T-cell (primary cell): ENCODE data around the gene CNTNAP2. TPM values are rescaled to one million over a fixed set of nuclear protein-coding genes. Genes with fewer than 3 reads are reported as not detected.

Source experiments
- ATAC-seq, 4 experiments: fragments of 200-7000 bp in 3 of 4; fragments of 150-1000 bp in 1 of 4; cut with Tn5 transposase; replicated peaks in 1 of 4; 1 replicate in 3 of 4; 2 replicates in 1 of 4; pipeline ENCODE4 v1.10.0; 2021; ENCODE audit warnings: moderate library complexity in 3 of 4, mild to moderate bottlenecking in 2 of 4, moderate number of reproducible peaks in 1 of 4
- CTCF ChIA-PET, 2 donors: fragments of 300-600 bp; sonication (Branson Sonifier 250); formaldehyde crosslinking; loops; one replicate each; lab custom pipeline; 2022; ENCODE audit warnings: antibody characterized with exemption in 2 of 2; lab: Charles Lee
- POLR2A ChIA-PET, 2 donors: fragments of 300-600 bp; sonication (Branson Sonifier 250); formaldehyde crosslinking; loops; one replicate each; lab custom pipeline; 2022; ENCODE audit warnings: antibody characterized with exemption in 2 of 2; lab: Charles Lee
- DNase-seq, 35 experiments: peaks; one replicate each; pipeline versions ENCODE4 v3.0.0 to v3.0.0-alpha.2; 2013 to 2023
- H3K27ac ChIP-seq: one replicate; pipeline ENCODE4 v1.5.1; 2013; ENCODE audit warnings: low read length
- H3K27me3 ChIP-seq, 2 experiments: replicated peaks in 1 of 2; 1 replicate in 1 of 2; 2 replicates in 1 of 2; pipeline versions ENCODE4 v1.6.1 to v1.7.0; 2013; ENCODE audit warnings: low read length in 1 of 2, mixed read lengths in 1 of 2; ENCODE audit not compliant: control insufficient read depth in 2 of 2, insufficient read depth in 2 of 2; ENCODE audit errors: extremely low read depth in 1 of 2
- H3K36me3 ChIP-seq, 2 donors: 1 replicate in 1 of 2; 2 replicates in 1 of 2; pipeline versions ENCODE4 v1.6.1 to v1.7.0; 2013; ENCODE audit warnings: low read length in 1 of 2; ENCODE audit not compliant: control insufficient read depth in 2 of 2, insufficient read depth in 1 of 2; ENCODE audit errors: extremely low read depth in 1 of 2
- H3K4me1 ChIP-seq, 2 experiments: 1 replicate in 1 of 2; 2 replicates in 1 of 2; pipeline versions ENCODE4 v1.6.1 to v1.7.0; 2013; ENCODE audit warnings: low read length in 2 of 2, mixed read lengths in 1 of 2; ENCODE audit not compliant: insufficient read depth in 2 of 2, control insufficient read depth in 1 of 2; ENCODE audit errors: extremely low read depth in 1 of 2
- H3K4me3 ChIP-seq, 2 donors: 1 replicate in 1 of 2; 2 replicates in 1 of 2; pipeline versions ENCODE4 v1.5.1 to v1.7.0; 2013; ENCODE audit warnings: mild to moderate bottlenecking in 2 of 2, low read length in 1 of 2, moderate library complexity in 1 of 2; ENCODE audit not compliant: control insufficient read depth in 1 of 2; ENCODE audit errors: extremely low read depth in 1 of 2
- H3K9me3 ChIP-seq: 2 replicates; pipeline ENCODE4 v1.7.0; 2013
- H3K27ac Mint-ChIP-seq, 2 donors: one replicate each; pipeline ENCODE4 v1.8.0; 2020 to 2021; ENCODE audit warnings: mild to moderate bottlenecking in 2 of 2, mixed read lengths in 2 of 2
- H3K27me3 Mint-ChIP-seq, 2 donors: one replicate each; pipeline ENCODE4 v1.8.0; 2021 to 2022; ENCODE audit warnings: mixed read lengths in 2 of 2
- H3K36me3 Mint-ChIP-seq: one replicate; pipeline ENCODE4 v1.8.0; 2021; ENCODE audit warnings: mixed read lengths
- H3K4me1 Mint-ChIP-seq, 3 donors: one replicate each; pipeline ENCODE4 v1.8.0; 2020 to 2022; ENCODE audit warnings: mixed read lengths in 3 of 3, mild to moderate bottlenecking in 1 of 3
- H3K4me3 Mint-ChIP-seq, 3 donors: one replicate each; pipeline ENCODE4 v1.8.0; 2020 to 2022; ENCODE audit warnings: mild to moderate bottlenecking in 3 of 3, mixed read lengths in 3 of 3, moderate library complexity in 3 of 3
- H3K9me3 Mint-ChIP-seq, 3 donors: one replicate each; pipeline ENCODE4 v1.8.0; 2020 to 2022; ENCODE audit warnings: mixed read lengths in 3 of 3
- WGBS: methylation state at CpG from one replicate; pipeline ENCODE4 v1.1.5; 2013; ENCODE audit warnings: missing lambda C conversion rate; ENCODE audit not compliant: insufficient coverage; 5-methylcytosine and 5-hydroxymethylcytosine counted together
- total RNA-seq, 35 experiments: library from RNA in 6 of 35; stranded (reverse) in 6 of 35; fragments of 120-200 nt in 1 of 35; gene quantifications; one replicate each; pipeline versions ENCODE4 v1.2.1 to v1.2.4 and lab custom pipeline; 2013 to 2026

Gene CNTNAP2
- total RNA-seq, 5 donors from 2014 or later (not counting 1 experiment from before 2014, with no cell fraction given) = 0.15 to 0.72 (median 0.21) TPM

- Histone ChIP-seq H3K4me3 (no peak overlapping the region), H3K4me1 (no peaks in the 10 kb centered on the region), H3K36me3 (no peaks in the 10 kb centered on the region), H3K27ac (no peak overlapping the region), H3K9me3 (no peaks in the 10 kb centered on the region), H3K27me3 (no peaks in the 10 kb centered on the region)
- no peak for DNase-seq
- H3K27ac Mint-ChIP-seq = no peak overlapping the region
- H3K36me3 Mint-ChIP-seq = no peaks in the 10 kb centered on the region
- no peak for ATAC-seq
- no peak overlapping the region for H3K4me3 Mint-ChIP-seq
- CTCF ChIA-PET = interaction anchor here in 1 of 2 donors (0.6 kb wide), 1 partner anchor 23 kb away, joined by 3 read pairs; no protein-coding TSS in a partner anchor
- WGBS = 100% methylated on average over 1 of the region's 5 CpGs
- H3K9me3 Mint-ChIP-seq = peaks cover 4 to 22% (median 7%) of the 10 kb centered on the region in 3 donors
- no peaks in the 10 kb centered on the region for H3K4me1 Mint-ChIP-seq
- POLR2A ChIA-PET = no interaction called here
- H3K27me3 Mint-ChIP-seq = no peaks in the 10 kb centered on the region
Observed at GRCh38 chr7:146654048-146654447, 537.4 kb downstream of the CNTNAP2 start.

GRCh38 chr7:146655928-146656797 is 539.6 kb downstream of the CNTNAP2 start:
- Histone ChIP-seq H3K27ac (no peak overlapping the region), H3K36me3 (no peaks in the 10 kb centered on the region), H3K4me1 (no peaks in the 10 kb centered on the region), H3K9me3 (no peaks in the 10 kb centered on the region), H3K27me3 (no peaks in the 10 kb centered on the region), H3K4me3 (no peak overlapping the region)
- 3% methylated on average over 4 of the region's 9 CpGs for WGBS
- no peaks in the 10 kb centered on the region for H3K27me3 Mint-ChIP-seq
- CTCF ChIA-PET = no interaction called here
- H3K9me3 Mint-ChIP-seq = peaks cover 4 to 20% (median 7%) of the 10 kb centered on the region in 3 donors
- DNase-seq = no peak
- H3K4me3 Mint-ChIP-seq = no peak overlapping the region
- no peak for ATAC-seq
- H3K27ac Mint-ChIP-seq = no peak overlapping the region
- POLR2A ChIA-PET = no interaction called here
- no peaks in the 10 kb centered on the region for H3K36me3 Mint-ChIP-seq
- H3K4me1 Mint-ChIP-seq = no peaks in the 10 kb centered on the region

GRCh38 chr7:146656988-146657387 is 540.4 kb downstream of the CNTNAP2 start:
- no peak for DNase-seq
- H3K27me3 ChIP-seq = no peaks in the 10 kb centered on the region
- Mint-ChIP-seq H3K27me3 (no peaks in the 10 kb centered on the region), H3K4me1 (no peaks in the 10 kb centered on the region), H3K4me3 (no peak overlapping the region), H3K9me3 (peaks cover 4 to 25% (median 7%) of the 10 kb centered on the region in 3 donors), H3K36me3 (no peaks in the 10 kb centered on the region), H3K27ac (no peak overlapping the region)
- no CpG with 5 or more reads among the region's 1 CpG for WGBS
- no peak overlapping the region for H3K27ac ChIP-seq
- CTCF ChIA-PET = no interaction called here
- no peak overlapping the region for H3K4me3 ChIP-seq
- no peaks in the 10 kb centered on the region for H3K9me3 ChIP-seq
- no peaks in the 10 kb centered on the region for H3K36me3 ChIP-seq
- POLR2A ChIA-PET = no interaction called here
- no peaks in the 10 kb centered on the region for H3K4me1 ChIP-seq
- no peak for ATAC-seq

GRCh38 chr7:146658604-146659003 is 542.0 kb downstream of the CNTNAP2 start:
- Mint-ChIP-seq H3K4me1 (no peaks in the 10 kb centered on the region), H3K36me3 (no peaks in the 10 kb centered on the region), H3K27ac (no peak overlapping the region), H3K9me3 (peaks cover 4 to 23% (median 8%) of the 10 kb centered on the region in 3 donors), H3K27me3 (no peaks in the 10 kb centered on the region), H3K4me3 (no peak overlapping the region)
- Histone ChIP-seq H3K27me3 (no peaks in the 10 kb centered on the region), H3K36me3 (no peaks in the 10 kb centered on the region), H3K9me3 (no peaks in the 10 kb centered on the region), H3K27ac (no peak overlapping the region), H3K4me3 (no peak overlapping the region), H3K4me1 (no peaks in the 10 kb centered on the region)
- POLR2A ChIA-PET = no interaction called here
- no peak for DNase-seq
- no peak for ATAC-seq
- WGBS = 92% methylated on average over 2 of the region's 4 CpGs
- CTCF ChIA-PET = no interaction called here

- H3K4me3 ChIP-seq = no peak overlapping the region
- WGBS = no CpG with 5 or more reads among the region's 3 CpGs
- DNase-seq (no peak), ATAC-seq (no peak)
- no peaks in the 10 kb centered on the region for H3K36me3 ChIP-seq
- H3K27ac ChIP-seq = no peak overlapping the region
- H3K4me1 Mint-ChIP-seq = no peaks in the 10 kb centered on the region
- H3K4me1 ChIP-seq = no peaks in the 10 kb centered on the region
- POLR2A ChIA-PET = no interaction called here
- H3K4me3 Mint-ChIP-seq = no peak overlapping the region
- peaks cover 4 to 17% (median 8%) of the 10 kb centered on the region in 3 donors for H3K9me3 Mint-ChIP-seq
- H3K27me3 ChIP-seq = no peaks in the 10 kb centered on the region
- no peaks in the 10 kb centered on the region for H3K27me3 Mint-ChIP-seq
- H3K36me3 Mint-ChIP-seq = no peaks in the 10 kb centered on the region
- no peak overlapping the region for H3K27ac Mint-ChIP-seq
- H3K9me3 ChIP-seq = no peaks in the 10 kb centered on the region
- CTCF ChIA-PET = no interaction called here
Observed at GRCh38 chr7:146659732-146660131, 543.1 kb downstream of the CNTNAP2 start.

- 54% methylated on average over 3 of the region's 5 CpGs for WGBS
- no peaks in the 10 kb centered on the region for H3K27me3 Mint-ChIP-seq
Observed at GRCh38 chr7:146660839-146661238, 544.2 kb downstream of the CNTNAP2 start.

More at GRCh38 chr7:146660839-146661238, 544.2 kb downstream of the CNTNAP2 start:
- Histone ChIP-seq H3K4me3 (no peak overlapping the region), H3K27me3 (no peaks in the 10 kb centered on the region), H3K9me3 (no peaks in the 10 kb centered on the region), H3K4me1 (no peaks in the 10 kb centered on the region), H3K36me3 (no peaks in the 10 kb centered on the region), H3K27ac (no peak overlapping the region)
- Mint-ChIP-seq H3K36me3 (no peaks in the 10 kb centered on the region), H3K9me3 (peaks cover 4 to 17% (median 8%) of the 10 kb centered on the region in 3 donors), H3K27ac (no peak overlapping the region), H3K4me3 (no peak overlapping the region), H3K4me1 (no peaks in the 10 kb centered on the region)
- DNase-seq (no peak), ATAC-seq (no peak)
- ChIA-PET POLR2A (no interaction called here), CTCF (interaction anchor here in 1 of 2 donors (0.7 kb wide), 1 partner anchor 69 kb away, joined by 3 read pairs; no protein-coding TSS in a partner anchor)
